OCI-LY1 (cell line): ENCODE results near the gene TSPY9.
"Not testable (repeated sequence)": the region's sequence is repeated elsewhere in the genome, so short reads cannot be mapped to it uniquely, and the experiment has no call there.

Experiments
- EZH2 ChIP-seq: fragments of 200-600 bp; sonication (generic), shearing (Covaris generic); IDR thresholded peaks from 2 replicates; pipeline ENCODE4 v1.8.0; 2017; ENCODE audit warnings: borderline replicate concordance, mixed run types, mild to moderate bottlenecking, antibody characterized with exemption, low read length, moderate library complexity, mixed read lengths
- TF ChIP-seq, protein P1 (sequence below): fragments of 200-600 bp; sonication (generic), shearing (Covaris generic); IDR thresholded peaks from 2 replicates; pipeline ENCODE4 v1.5.1; 2017; ENCODE audit warnings: mild to moderate bottlenecking, antibody characterized with exemption, low read length, moderate library complexity, mixed read lengths

DNA sequence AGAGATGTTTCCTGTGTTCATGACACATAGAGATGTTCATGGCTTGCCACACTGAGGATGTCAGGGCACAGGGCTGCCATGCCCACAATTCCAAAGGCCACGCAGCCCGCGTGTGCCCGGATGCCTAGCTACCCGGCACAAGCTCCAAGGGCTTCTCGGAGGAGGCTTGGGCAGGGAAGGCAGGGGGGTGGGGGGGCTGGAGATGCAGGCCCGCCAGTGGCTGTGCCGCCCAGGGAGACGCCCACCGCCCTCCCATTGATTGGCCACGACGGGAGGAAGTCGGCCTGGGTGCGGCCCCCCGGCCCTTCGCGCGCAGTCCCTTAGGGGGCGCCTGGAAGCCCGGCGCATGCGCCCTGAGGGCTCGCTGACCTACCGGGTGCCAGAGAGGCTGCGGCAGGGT, 20.4 kb upstream of the TSPY9 start, which contains the start of gene TSPY1:
- TF ChIP-seq, protein P1, sequence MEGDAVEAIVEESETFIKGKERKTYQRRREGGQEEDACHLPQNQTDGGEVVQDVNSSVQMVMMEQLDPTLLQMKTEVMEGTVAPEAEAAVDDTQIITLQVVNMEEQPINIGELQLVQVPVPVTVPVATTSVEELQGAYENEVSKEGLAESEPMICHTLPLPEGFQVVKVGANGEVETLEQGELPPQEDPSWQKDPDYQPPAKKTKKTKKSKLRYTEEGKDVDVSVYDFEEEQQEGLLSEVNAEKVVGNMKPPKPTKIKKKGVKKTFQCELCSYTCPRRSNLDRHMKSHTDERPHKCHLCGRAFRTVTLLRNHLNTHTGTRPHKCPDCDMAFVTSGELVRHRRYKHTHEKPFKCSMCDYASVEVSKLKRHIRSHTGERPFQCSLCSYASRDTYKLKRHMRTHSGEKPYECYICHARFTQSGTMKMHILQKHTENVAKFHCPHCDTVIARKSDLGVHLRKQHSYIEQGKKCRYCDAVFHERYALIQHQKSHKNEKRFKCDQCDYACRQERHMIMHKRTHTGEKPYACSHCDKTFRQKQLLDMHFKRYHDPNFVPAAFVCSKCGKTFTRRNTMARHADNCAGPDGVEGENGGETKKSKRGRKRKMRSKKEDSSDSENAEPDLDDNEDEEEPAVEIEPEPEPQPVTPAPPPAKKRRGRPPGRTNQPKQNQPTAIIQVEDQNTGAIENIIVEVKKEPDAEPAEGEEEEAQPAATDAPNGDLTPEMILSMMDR, result not testable (repeated sequence)
- TF ChIP-seq EZH2, result not testable (repeated sequence)
